Fibroblast of mammary gland (primary cell): ENCODE measurements around the gene SLC16A1.

Experiments
- DNase-seq: peaks from one replicate; pipeline ENCODE4 v3.0.0-alpha.2; 2010; ENCODE audit warnings: low read depth
- H3K4me3 ChIP-seq: 2 replicates; pipeline ENCODE4 v1.5.1; 2011; ENCODE audit warnings: low read depth, mild to moderate bottlenecking, low read length, moderate library complexity; ENCODE audit not compliant: control insufficient read depth
- TF ChIP-seq, protein P1 (sequence below): conservative IDR thresholded peaks from 2 replicates; pipeline ENCODE4 v1.5.1; 2011; ENCODE audit warnings: low read depth, low read length, inconsistent platforms; ENCODE audit not compliant: control insufficient read depth, insufficient read depth

Gene SLC16A1

DNA sequence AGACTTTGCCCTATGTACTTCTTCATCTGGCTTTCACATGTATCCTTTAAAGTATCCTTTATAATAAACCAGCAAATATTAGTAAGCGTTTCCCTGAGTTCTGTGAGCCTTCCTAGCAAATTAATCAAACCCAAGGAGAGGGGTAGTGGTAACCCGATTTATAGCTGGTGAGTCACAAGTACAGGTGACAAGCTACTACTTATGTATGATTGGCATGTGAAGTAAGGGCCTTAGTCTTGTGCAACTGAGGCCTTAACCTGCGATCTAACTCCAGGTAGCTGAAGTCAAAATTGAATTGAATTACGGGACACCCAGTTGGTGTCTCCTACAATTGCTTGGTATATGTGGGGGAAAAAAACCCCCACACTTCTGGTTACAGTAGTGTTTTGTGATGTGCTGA, 26.0 kb downstream of the SLC16A1 start:
- no peak for DNase-seq
- TF ChIP-seq, protein P1, sequence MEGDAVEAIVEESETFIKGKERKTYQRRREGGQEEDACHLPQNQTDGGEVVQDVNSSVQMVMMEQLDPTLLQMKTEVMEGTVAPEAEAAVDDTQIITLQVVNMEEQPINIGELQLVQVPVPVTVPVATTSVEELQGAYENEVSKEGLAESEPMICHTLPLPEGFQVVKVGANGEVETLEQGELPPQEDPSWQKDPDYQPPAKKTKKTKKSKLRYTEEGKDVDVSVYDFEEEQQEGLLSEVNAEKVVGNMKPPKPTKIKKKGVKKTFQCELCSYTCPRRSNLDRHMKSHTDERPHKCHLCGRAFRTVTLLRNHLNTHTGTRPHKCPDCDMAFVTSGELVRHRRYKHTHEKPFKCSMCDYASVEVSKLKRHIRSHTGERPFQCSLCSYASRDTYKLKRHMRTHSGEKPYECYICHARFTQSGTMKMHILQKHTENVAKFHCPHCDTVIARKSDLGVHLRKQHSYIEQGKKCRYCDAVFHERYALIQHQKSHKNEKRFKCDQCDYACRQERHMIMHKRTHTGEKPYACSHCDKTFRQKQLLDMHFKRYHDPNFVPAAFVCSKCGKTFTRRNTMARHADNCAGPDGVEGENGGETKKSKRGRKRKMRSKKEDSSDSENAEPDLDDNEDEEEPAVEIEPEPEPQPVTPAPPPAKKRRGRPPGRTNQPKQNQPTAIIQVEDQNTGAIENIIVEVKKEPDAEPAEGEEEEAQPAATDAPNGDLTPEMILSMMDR, result no peak
- no peak overlapping the region for H3K4me3 ChIP-seq

DNA sequence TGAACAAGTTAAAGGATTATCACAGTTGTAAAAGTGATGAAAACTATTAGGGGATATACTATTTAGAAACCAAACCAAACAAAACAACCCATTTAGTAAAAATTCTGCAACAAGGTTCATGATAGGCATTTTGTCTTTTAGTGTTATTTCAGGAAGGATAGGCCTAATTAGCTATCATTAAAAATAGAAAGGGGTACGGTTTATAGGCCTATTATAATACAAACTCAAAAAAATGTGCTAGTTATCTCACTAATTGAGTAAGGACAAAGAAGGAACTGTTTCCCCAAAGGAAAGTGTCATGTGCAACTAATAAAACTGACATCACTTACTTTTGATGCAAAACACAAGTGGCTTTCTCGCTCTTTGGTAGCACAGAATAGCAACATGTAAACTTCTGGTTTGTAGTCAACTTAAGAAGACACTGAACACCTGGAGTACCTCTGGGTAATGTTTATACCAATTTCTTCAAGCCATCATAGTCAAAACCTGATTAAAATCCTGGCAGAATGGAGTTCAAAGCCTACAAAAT, 28.5 kb downstream of the SLC16A1 start:
- DNase-seq, result no peak
- TF ChIP-seq, protein P1, result no peak
- no peak overlapping the region for H3K4me3 ChIP-seq

DNA sequence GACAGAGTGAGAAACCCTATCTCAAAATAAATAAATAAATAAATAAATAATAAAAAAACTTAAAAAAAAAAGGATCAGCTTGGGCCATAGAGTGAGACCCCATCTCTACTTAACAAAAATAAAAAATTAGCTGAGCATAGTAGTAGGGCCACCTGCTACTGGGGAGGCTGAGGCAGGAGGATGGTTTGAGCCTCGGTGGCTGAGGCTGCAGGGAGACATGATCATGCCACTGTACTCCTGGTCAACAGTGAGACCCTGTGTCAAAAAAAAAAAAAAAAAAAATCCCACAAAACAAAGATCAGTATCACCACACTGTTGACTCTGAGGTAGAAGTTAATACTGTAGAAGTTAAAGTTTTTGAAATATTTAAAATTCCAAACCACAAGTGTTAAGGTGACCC, 29.1 kb downstream of the SLC16A1 start:
- DNase-seq, result no peak
- H3K4me3 ChIP-seq, result no peak overlapping the region
- TF ChIP-seq, protein P1, result no peak

DNA sequence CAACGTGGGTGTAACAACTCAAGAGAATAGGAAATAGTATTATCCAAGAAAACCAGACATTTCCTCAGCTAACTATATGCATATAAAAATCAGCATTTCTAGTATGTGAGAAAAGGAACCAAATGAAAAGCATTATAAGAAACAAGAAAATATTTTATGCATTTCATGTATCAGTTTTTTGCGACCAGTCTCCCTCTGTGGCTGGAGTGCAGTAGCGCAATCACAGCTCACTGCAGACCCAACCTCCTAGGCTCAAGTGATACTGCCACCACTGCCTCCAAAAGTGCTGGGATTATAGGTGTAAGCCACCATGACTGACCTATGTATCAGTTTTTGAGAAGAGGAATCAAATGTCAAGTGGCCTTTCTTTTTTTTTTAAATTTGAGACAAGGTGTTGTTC, 31.0 kb downstream of the SLC16A1 start:
- H3K4me3 ChIP-seq, result no peak overlapping the region
- no peak for DNase-seq
- TF ChIP-seq, protein P1, result no peak

DNA sequence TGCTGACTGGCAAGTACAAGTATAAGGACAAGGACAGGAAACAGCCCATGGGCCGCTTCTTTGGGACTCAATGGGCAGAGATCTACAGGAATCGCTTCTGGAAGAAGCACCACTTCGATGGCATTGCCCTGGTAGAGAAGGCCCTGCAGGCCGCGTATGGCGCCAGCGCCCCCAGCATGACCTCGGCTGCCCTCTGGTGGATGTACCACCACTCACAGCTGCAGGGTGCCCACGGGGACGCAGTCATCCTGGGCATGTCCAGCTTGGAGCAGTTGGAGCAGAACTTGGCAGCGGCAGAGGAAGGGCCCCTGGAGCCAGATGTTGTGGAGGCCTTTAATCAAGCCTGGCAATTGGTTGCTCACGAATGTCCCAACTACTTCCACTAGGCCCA, 32.0 kb downstream of the SLC16A1 start:
- TF ChIP-seq, protein P1, result no peak
- H3K4me3 ChIP-seq, result no peak overlapping the region
- no peak for DNase-seq

DNA sequence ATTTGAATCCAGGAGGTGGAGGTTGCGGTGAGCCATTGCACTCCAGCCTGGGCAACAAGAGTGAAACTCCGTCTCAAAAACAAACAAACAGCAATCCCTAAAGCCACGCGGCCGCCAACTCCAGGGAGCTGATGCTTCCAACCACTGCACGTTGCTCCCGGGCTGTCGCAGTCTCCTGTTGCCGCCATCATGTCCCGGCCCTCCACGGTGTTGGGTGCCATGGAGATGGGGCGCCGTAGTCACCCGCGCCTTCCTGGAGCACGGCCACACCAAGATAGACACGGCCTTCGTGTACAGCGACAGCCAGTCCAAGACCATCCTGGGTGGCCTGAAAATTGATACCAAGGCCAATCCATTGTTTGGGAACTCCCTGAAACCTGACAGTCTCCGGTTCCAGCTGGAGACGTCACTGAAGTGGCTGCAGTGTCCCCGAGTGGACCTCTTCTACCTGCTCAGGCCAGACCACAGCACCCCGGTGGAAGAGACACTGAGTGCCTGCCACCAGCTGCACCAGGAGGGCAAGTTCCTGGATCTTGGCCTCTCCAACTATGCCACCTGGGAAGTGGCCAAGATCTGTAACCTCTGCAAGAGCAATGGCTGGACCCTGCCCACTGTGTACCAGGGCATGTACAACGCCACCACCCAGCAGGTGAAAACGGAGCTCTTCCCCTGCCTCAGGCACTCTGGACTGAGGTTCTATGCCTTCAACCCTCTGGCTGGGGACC, 32.6 kb downstream of the SLC16A1 start:
- no peak overlapping the region for H3K4me3 ChIP-seq
- TF ChIP-seq, protein P1, result no peak
- no peak for DNase-seq

DNA sequence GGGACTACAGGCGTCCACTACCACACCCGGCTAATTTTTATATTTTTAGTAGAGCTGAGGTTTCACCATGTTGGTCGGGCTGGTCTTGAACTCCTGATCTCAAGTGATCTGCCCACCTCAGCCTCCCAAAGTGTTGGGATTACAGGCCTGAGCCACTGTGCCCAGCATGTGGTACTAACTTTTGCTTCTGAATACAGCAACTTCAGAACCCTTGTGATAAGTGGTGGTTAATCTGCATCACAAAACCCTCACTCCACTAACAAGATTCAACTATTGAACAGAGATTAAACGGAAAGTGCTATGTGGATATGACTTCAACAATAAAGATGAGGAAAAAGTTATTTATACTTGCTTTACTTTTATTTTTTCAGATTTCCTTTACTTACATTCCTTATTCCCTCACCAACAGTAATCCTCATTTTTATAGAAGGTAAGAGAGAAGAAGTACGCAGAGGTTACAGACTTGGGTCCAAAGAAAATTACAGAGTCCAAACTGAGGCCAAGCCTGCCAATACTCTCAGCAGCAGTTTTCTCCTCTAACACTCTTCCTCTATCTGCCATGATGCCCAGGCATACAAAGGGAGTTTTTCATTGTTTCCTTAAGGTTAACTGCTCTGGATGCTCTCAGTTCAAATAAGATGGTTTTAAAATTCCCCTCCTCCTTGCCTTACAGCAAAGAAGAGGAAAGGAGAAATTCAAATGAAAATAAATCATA, 44.3 kb downstream of the SLC16A1 start:
- TF ChIP-seq, protein P1, result no peak
- DNase-seq, result no peak
- no peak overlapping the region for H3K4me3 ChIP-seq
